Activated T-cell treated with anti-CD3 and anti-CD28 coated beads, Interleukin-2, amount 50 U/mL, for 4 hours (primary cell): Measurements from ENCODE around the gene ZCCHC7. TPM values are rescaled to one million over a fixed set of nuclear protein-coding genes. Genes with fewer than 3 reads are reported as not detected.
"Not testable (repeated sequence)": the region's sequence is repeated elsewhere in the genome, so short reads cannot be mapped to it uniquely, and the experiment has no call there.

Source experiments
- ATAC-seq, 2 donors: fragments of 200-7000 bp; cut with Tn5 transposase; one replicate each; pipeline ENCODE4 v1.10.0; 2021
- DNase-seq: peaks from one replicate; pipeline ENCODE4 v3.0.0-alpha.2; 2020
- H3K27me3 Mint-ChIP-seq: one replicate; pipeline ENCODE4 v1.8.0; 2021; ENCODE audit warnings: low read depth, mixed read lengths
- H3K36me3 Mint-ChIP-seq: one replicate; pipeline ENCODE4 v1.8.0; 2022; ENCODE audit warnings: mixed read lengths; ENCODE audit not compliant: insufficient read depth
- H3K4me1 Mint-ChIP-seq: one replicate; pipeline ENCODE4 v1.8.0; 2021; ENCODE audit warnings: low read depth, mixed read lengths
- H3K4me3 Mint-ChIP-seq: one replicate; pipeline ENCODE4 v1.8.0; 2021; ENCODE audit warnings: mild to moderate bottlenecking, moderate library complexity, mixed read lengths
- H3K9me3 Mint-ChIP-seq: one replicate; pipeline ENCODE4 v1.8.0; 2021; ENCODE audit warnings: mixed read lengths
- total RNA-seq, 3 donors: library from RNA; stranded (reverse); gene quantifications; one replicate each; pipeline ENCODE4 v1.2.1, GENCODE V29; 2021

The ZCCHC7 gene
- total RNA-seq, 3 donors from 2014 or later, result 23.6 to 25.6 (median 24.8) TPM

DNA sequence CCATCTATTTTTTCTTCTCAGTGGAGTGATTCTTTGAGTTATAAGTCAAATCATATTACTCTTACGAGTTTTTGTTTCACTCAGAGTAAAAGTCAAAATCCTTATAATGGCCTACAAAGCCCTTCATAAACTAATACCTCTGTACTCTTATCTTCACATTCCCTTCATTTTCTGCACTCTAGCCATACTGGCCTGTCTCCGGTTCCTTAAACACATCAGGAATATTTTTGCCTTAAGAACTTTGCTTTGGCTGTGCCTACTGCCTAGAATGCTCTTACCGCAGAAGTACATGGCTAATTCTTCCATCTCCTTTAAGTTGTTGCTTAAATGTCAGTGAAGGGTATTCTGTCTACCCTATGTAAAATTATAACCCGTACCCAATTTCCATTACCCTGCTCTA lies 169.3 kb downstream of the ZCCHC7 start:
- no peak for ATAC-seq
- no peak for DNase-seq
- peaks cover 14% of the 10 kb centered on the region for H3K36me3 Mint-ChIP-seq
- no peaks in the 10 kb centered on the region for H3K27me3 Mint-ChIP-seq
- H3K4me1 Mint-ChIP-seq, result peaks cover 55% of the 10 kb centered on the region
- H3K9me3 Mint-ChIP-seq, result no peaks in the 10 kb centered on the region
- no peak overlapping the region for H3K4me3 Mint-ChIP-seq

DNA sequence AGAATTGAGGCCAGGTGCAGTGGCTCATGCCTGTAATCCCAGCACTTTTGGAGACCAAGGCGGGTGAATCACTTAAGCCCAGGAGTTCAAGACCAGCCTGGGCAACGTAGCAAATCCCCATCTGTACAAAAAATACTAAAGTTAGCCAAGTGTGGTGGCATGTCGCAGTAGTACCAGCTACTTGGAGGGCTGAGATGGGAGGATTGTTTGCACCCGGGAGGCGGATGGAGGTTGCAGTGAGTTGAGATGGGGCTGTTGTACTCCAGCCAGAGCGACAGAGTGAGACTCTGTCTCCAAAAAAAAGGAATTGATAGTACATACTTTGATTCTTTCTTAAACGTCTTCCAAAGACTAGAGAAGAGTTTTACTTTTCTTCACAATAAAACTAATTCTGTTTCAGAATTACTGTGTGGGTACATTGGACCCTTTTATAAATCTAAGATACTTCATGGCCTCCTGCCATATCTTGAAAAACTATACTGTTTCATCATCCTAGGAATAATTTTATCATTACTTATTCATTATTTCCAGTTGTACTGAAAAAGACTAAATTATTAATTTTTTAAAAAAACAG lies 170.1 kb downstream of the ZCCHC7 start:
- Mint-ChIP-seq H3K4me1 (peaks cover 57% of the 10 kb centered on the region), H3K4me3 (peak overlapping the region; percentile 26), H3K27me3 (no peaks in the 10 kb centered on the region), H3K9me3 (no peaks in the 10 kb centered on the region), H3K36me3 (peaks cover 15% of the 10 kb centered on the region)
- peak; percentile 23 to 35 for ATAC-seq
- no peak for DNase-seq

- DNase-seq (no peak), ATAC-seq (peak; percentile 88 to 89)
- peak overlapping the region; percentile 37 for H3K4me3 Mint-ChIP-seq
- no peaks in the 10 kb centered on the region for H3K27me3 Mint-ChIP-seq
- no peaks in the 10 kb centered on the region for H3K9me3 Mint-ChIP-seq
- H3K36me3 Mint-ChIP-seq, result peaks cover 19% of the 10 kb centered on the region
- peaks cover 61% of the 10 kb centered on the region for H3K4me1 Mint-ChIP-seq
These were observed 170.6 kb downstream of the ZCCHC7 start for GRCh38 chr9:37290940-37291485.

DNA sequence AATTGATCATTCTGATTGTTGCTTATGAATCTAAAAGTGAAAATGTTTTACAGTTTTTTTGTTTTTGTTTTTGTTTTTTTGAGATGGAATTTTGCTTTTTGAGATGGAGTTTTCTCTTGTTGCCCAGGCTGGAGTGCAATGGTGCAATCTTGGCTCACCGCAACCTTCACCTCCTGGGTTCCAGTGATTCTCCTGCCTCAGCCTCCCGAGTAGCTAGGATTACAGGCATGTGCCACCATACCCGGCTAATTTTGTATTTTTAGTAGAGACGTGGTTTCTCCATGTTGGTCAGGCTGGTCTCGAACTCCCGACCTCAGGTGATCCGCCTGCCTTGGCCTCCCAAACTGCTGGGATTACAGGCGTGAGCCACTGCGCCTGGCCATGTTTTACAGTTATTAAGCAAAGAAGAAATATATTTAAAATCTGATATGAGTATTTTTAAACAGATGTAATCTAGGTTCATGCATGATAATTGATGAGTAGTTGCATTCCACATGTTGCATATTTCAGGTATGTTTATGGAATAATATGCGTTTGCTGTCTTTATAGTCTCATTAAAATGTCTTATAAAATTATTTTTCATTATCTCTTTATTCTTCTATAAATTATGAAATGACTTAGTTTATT lies 171.4 kb downstream of the ZCCHC7 start:
- H3K36me3 Mint-ChIP-seq, result peaks cover 19% of the 10 kb centered on the region
- H3K4me1 Mint-ChIP-seq, result peaks cover 67% of the 10 kb centered on the region
- DNase-seq, ATAC-seq, H3K27me3 Mint-ChIP-seq, H3K9me3 Mint-ChIP-seq: not testable (repeated sequence)
- peak overlapping the region; percentile 37 for H3K4me3 Mint-ChIP-seq

DNA sequence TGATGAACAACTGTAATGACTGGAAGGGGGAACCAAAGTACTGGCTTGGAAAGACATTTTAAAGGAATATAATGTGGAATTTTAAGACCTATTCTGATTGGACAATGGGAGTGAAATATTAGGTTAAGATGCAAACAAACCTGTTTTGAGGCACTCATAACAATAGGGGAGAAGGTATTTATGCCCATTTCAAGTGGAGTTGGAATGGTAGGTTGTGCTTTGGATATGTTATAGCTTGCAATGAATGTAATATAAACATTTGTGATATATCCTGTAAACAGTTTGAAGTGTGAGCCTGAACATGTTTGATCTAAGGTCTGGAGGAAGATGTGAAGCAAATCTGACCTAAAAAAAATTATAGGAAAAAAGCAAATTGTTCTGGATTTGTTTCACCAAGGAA lies 172.5 kb downstream of the ZCCHC7 start:
- Mint-ChIP-seq H3K4me3 (no peak overlapping the region), H3K27me3 (no peaks in the 10 kb centered on the region), H3K36me3 (peaks cover 22% of the 10 kb centered on the region), H3K9me3 (no peaks in the 10 kb centered on the region), H3K4me1 (peaks cover 70% of the 10 kb centered on the region)
- ATAC-seq (no peak), DNase-seq (no peak)

DNA sequence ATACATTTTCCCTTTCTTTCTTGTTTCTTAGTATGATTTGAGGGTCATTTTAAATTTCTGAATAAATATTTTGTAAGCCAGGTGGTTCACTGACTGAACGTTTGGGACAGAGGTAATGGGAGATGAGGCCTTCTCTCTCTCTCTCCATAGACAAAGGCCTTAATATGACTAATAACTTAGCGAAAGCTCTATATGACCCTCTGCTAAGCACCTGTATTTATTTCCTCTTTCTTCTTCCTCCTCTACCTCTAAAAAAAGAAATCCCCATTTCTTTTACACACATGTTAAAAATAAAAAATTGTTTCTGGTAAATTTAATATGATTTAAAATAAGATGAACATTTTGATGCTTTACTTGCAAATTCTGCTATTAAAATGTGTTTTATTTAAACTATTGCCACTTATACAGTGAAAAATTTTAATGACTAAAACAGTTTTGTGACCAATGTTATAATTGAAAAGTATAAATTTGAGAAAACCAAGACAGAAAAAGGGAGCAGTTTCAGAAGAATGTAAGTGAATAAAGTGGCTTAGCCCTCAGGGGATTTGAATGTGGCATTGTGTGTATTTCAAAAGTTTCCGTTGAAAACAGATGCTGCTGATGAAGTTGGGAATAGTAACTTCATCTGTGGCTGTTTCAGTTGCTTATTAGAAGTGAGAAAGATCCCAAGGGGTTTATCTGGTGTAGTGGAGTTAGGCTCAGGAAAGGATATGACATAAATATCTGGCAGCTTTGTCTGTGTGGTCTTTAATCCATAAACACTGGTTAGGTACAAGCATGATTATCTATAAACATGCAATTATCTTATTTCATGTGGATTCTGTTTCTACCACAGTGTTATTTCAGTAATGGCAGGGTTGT lies 173.5 kb downstream of the ZCCHC7 start:
- Mint-ChIP-seq H3K4me1 (peaks cover 73% of the 10 kb centered on the region), H3K36me3 (peaks cover 24% of the 10 kb centered on the region), H3K4me3 (no peak overlapping the region), H3K9me3 (no peaks in the 10 kb centered on the region), H3K27me3 (no peaks in the 10 kb centered on the region)
- ATAC-seq, result no peak
- no peak for DNase-seq

GRCh38 chr9:37295178-37295577 lies 174.8 kb downstream of the ZCCHC7 start:
- no peaks in the 10 kb centered on the region for H3K9me3 Mint-ChIP-seq
- ATAC-seq (no peak), DNase-seq (no peak)
- no peaks in the 10 kb centered on the region for H3K27me3 Mint-ChIP-seq
- peaks cover 75% of the 10 kb centered on the region for H3K4me1 Mint-ChIP-seq
- peaks cover 22% of the 10 kb centered on the region for H3K36me3 Mint-ChIP-seq
- no peak overlapping the region for H3K4me3 Mint-ChIP-seq

GRCh38 chr9:37295796-37296195 lies 175.4 kb downstream of the ZCCHC7 start:
- DNase-seq, result no peak
- no peak for ATAC-seq
- Mint-ChIP-seq H3K36me3 (peaks cover 22% of the 10 kb centered on the region), H3K4me1 (peaks cover 77% of the 10 kb centered on the region), H3K27me3 (no peaks in the 10 kb centered on the region), H3K4me3 (no peak overlapping the region), H3K9me3 (no peaks in the 10 kb centered on the region)

- ATAC-seq (no peak), DNase-seq (no peak)
- Mint-ChIP-seq H3K9me3 (no peaks in the 10 kb centered on the region), H3K27me3 (no peaks in the 10 kb centered on the region), H3K4me1 (peaks cover 82% of the 10 kb centered on the region), H3K36me3 (peaks cover 21% of the 10 kb centered on the region), H3K4me3 (no peak overlapping the region)
These were observed 177.2 kb downstream of the ZCCHC7 start for GRCh38 chr9:37297592-37297991.

- H3K9me3 Mint-ChIP-seq, result no peaks in the 10 kb centered on the region
- H3K4me3 Mint-ChIP-seq, result no peak overlapping the region
- ATAC-seq, result peak in 1 of 2 donors; percentile 19
- DNase-seq, result no peak
- H3K27me3 Mint-ChIP-seq, result no peaks in the 10 kb centered on the region
- H3K4me1 Mint-ChIP-seq, result peaks cover 72% of the 10 kb centered on the region
- peaks cover 32% of the 10 kb centered on the region for H3K36me3 Mint-ChIP-seq
These were observed 180.2 kb downstream of the ZCCHC7 start for GRCh38 chr9:37300620-37301019.

- peak in 1 of 2 donors; percentile 55 for ATAC-seq
- Mint-ChIP-seq H3K9me3 (no peaks in the 10 kb centered on the region), H3K27me3 (no peaks in the 10 kb centered on the region), H3K4me3 (peak overlapping the region; percentile 45), H3K4me1 (peaks cover 67% of the 10 kb centered on the region), H3K36me3 (peaks cover 30% of the 10 kb centered on the region)
- no peak for DNase-seq
These were observed 180.9 kb downstream of the ZCCHC7 start for GRCh38 chr9:37301042-37301853.

DNA sequence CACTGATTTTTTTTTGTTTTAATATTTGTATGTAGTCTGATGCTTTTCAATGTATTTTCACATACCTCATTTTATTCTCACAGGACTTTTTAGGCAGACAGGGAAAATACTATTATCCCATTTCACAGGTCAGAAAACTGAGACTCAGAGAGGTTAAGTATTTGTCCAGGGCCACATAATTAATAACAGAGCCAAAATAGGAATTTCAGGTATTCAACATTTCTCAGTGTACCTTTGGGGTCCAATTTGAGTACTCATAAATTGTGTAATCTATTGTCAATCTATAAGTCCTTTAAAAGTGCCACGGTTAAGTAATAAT lies 181.4 kb downstream of the ZCCHC7 start:
- H3K4me1 Mint-ChIP-seq, result peaks cover 63% of the 10 kb centered on the region
- H3K4me3 Mint-ChIP-seq, result peak overlapping the region; percentile 45

GRCh38 chr9:37302277-37302676 lies 181.9 kb downstream of the ZCCHC7 start:
- DNase-seq, result no peak
- H3K4me3 Mint-ChIP-seq, result peak overlapping the region; percentile 45

More for the DNA sequence above, 181.4 kb downstream of the ZCCHC7 start:
- peaks cover 30% of the 10 kb centered on the region for H3K36me3 Mint-ChIP-seq
- no peaks in the 10 kb centered on the region for H3K27me3 Mint-ChIP-seq
- ATAC-seq (no peak), DNase-seq (no peak)
- no peaks in the 10 kb centered on the region for H3K9me3 Mint-ChIP-seq

GRCh38 chr9:37303272-37303671 lies 182.9 kb downstream of the ZCCHC7 start:
- H3K9me3 Mint-ChIP-seq, H3K4me3 Mint-ChIP-seq, ATAC-seq, H3K27me3 Mint-ChIP-seq, DNase-seq: not testable (repeated sequence)
- Mint-ChIP-seq H3K4me1 (peaks cover 57% of the 10 kb centered on the region), H3K36me3 (peaks cover 23% of the 10 kb centered on the region)

More at GRCh38 chr9:37302277-37302676, 181.9 kb downstream of the ZCCHC7 start:
- peaks cover 63% of the 10 kb centered on the region for H3K4me1 Mint-ChIP-seq
- peaks cover 30% of the 10 kb centered on the region for H3K36me3 Mint-ChIP-seq
- peak; percentile 94 to 95 for ATAC-seq
- H3K27me3 Mint-ChIP-seq, result no peaks in the 10 kb centered on the region
- no peaks in the 10 kb centered on the region for H3K9me3 Mint-ChIP-seq
